ENCODE results near the gene PTPA.

GRCh38 chr9:129124506-129125069, 13.4 kb downstream of the PTPA start:
- no peak for TF ChIP-seq CTCF (IDR thresholded peaks at IDR 0.05 in 2 of 3, conservative IDR thresholded peaks at IDR 0.05 in 1 of 3; ENCODE audit: control insufficient read depth in 2 of 3, extremely low read depth in 1 of 3, insufficient read depth in 1 of 3, low read depth in 3 of 3, low read length in 3 of 3)
- TF ChIP-seq POLR2AphosphoS2 (IDR thresholded peaks at IDR 0.05; ENCODE audit: low read depth, low read length), result no peak
- no peak for TF ChIP-seq NR2C2 (IDR thresholded peaks at IDR 0.05; ENCODE audit: borderline replicate concordance, control insufficient read depth, insufficient read length, low read depth)
- TF ChIP-seq CHD4 (IDR thresholded peaks at IDR 0.05), result no peak
